GM19023 (cell line): ENCODE results near the gene STOML1.
A peak's percentile ranks its signal among the peaks of the same experiment; 100 is the strongest.

Experiments used
- ATAC-seq: cut with Tn5 transposase; IDR thresholded peaks from one replicate; pipeline ENCODE4 v1.9.1; 2021; ENCODE audit warnings: mild to moderate bottlenecking, moderate library complexity; ENCODE audit not compliant: unreplicated experiment

The STOML1 gene, protein sequence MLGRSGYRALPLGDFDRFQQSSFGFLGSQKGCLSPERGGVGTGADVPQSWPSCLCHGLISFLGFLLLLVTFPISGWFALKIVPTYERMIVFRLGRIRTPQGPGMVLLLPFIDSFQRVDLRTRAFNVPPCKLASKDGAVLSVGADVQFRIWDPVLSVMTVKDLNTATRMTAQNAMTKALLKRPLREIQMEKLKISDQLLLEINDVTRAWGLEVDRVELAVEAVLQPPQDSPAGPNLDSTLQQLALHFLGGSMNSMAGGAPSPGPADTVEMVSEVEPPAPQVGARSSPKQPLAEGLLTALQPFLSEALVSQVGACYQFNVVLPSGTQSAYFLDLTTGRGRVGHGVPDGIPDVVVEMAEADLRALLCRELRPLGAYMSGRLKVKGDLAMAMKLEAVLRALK

GRCh38 chr15:73991726-73992593 is at the start of gene STOML1:
TSS of gene STOML1 (minus strand) at chr15:73992295. CDS start at chr15:73992223, 72 bp downstream.
- peak; percentile 70 for ATAC-seq

DNA sequence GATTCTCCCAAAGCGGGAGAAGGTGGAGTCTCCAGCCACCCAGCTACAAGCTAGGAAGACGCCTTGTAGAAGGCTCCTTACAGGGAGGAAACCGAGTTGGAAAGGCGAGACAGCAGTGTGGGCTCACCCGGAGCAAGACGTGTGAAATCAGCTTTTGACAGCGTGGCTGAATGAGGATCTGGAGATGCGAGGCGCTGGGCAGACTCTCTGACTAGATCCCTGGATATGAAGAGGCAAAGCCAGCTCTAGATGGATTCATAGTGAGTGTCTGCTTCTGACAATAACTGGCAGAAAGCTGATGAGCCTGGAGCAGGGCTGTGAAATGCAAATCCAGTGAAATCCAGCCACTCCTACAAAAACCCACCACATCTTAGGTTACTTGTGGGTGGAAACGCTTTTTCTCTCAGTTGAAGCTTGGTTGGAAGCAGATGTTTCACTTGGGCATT is 49.2 kb upstream of the STOML1 start:
- no peak for ATAC-seq

- ATAC-seq: no peak
Measured at GRCh38 chr15:74040109-74040850, 48.2 kb upstream of the STOML1 start.

DNA sequence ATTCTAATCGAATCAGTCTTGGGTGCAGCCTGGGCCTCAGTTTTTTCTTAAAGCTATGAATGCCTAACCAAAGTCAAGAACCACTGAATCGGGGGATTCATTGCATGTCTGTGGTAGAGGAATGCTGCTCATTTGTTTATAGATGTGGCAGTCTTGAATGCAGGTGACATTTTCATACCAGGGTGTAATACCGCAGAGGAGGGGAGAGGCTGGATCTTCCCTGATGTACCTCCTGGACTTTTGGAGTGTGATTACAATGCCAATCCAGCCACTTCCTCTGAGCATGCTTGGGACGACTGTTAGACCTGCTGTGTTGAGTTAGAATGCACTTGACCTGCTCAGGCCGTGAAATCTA is 47.5 kb upstream of the STOML1 start:
- ATAC-seq: no peak

- no peak for ATAC-seq
Measured at GRCh38 chr15:74038707-74039655, 46.9 kb upstream of the STOML1 start.

DNA sequence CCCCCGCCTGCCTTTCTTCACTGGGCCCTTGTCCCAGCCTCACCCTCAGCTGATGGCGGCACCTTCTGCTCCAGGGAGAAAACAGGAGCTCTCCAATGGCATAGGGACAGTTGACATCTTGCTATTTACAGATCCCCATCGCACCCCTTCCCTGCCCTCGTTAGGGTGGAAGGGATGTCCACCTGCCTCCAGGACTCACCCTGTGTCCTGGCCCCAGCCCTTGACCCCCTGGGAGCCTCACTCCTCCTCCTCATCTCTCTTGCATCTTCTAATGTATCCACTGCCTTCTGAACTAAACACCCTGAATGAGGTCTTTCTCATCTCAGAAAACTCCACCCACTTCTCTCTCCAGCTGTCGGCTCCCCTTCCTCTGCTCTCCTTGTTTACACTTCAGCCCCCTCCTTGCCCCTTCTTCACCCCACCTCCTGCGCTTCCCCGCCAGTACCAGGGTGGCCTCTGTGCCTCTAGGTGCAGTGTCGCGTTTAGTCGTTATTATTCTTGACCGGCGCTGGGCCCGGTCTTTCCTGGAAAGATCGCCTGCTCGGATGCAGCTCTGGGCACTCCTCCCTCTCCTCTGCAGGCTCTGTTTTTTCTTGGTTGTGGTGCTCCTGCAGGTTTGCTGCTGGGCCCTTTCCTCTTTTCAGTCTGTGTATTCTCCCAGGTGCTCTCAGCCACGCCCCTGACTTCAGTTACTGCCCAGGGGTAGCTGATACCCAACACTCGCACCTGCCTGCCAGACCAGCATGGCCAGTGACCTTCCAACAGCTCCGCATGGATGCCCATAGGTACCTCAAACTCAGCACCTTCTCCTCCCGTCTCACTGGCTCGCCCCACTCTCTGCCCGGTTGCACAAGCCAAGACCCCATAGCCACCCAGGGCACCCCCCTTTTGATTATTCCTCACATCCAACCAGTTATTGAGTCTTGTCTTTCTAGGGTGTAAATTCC is 45.3 kb upstream of the STOML1 start:
- ATAC-seq: no peak

DNA sequence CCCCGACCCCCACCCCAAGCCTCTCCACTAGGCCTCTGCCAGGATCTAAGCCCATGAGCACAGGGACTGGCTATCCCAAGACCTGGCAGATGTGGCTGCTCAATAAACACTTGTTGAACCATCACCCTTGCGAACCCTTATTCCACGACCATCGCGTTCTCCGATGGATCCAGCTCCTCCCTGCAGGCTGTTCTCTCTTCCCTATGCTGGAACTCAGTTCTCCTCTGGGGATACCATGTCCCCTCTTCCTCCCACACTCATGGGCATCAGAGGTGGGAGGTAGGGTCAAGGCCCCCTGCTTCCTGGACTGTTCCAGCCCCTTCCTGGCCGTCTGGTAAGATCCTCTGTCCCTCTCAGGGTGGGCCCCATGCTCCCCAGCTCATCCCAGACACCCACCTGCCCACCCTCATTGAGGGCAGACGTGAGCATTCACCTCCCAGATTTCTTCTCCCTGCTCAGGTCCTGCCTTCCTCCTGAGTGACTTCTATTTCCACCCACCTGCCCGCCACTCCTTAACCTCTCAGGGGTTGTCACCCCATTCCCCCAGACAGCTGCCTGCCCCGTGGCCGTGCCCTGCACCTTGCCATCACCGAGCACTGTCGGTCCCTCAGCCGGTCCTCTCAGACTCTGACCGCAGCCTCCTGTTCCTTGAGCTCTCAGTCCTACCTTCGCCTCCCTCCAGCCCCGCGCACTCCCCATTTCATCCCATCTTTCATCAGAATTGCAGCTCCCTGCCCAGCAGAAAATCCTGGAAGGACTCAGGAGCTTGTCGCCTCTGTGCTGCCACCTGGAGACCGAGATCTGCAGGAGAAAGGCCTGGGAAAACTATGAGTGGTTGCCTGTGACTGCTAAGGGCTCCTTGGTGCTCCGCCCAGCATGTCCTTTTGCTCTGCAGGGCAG is 44.4 kb upstream of the STOML1 start:
- ATAC-seq: no peak

- ATAC-seq: no peak
Measured at GRCh38 chr15:74035121-74036017, 43.3 kb upstream of the STOML1 start.

GRCh38 chr15:74034206-74034755 is 42.2 kb upstream of the STOML1 start:
- ATAC-seq: no peak

DNA sequence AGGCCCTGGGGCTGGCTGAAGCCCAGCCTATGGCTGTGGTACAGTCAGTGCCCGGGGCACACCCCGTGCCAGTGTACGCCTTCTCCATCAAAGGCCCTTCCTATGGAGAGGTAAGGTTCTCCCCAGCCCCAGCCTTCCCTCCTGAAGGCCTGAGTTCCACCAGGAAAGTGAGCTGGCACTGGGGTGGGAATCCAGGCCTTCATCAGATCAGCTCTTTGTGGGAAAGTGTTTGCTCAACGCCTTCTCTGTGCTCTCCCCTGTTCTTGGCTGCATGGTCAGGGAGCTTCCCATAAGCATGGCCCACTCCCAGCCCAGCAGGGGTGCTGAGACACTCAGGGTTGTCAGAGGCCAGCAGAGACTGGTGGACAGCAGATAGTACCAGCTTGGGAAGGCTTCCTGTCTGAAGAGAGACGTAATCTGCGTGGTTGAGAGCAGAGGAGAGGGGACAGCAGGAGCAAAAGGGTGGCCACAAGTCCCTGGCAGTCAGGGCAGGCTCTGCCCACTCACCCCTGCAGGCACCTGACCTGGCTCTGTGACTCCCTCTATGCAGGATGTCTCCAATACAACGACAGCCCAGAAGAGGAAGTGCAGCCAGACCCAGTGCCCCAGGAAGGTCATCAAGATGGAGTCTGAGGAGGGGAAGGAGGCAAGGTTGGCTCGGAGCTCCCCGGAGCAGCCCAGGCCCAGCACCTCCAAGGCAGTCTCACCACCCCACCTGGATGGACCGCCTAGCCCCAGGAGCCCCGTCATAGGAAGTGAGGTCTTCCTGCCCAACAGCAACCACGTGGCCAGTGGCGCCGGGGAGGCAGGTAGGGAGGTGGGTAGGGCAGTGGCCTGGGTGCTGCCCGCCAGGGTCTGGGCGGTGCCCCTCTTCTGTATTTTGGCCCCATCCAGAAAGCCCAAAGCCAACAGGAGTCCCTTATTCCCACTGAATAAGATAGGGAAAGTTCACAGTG is 40.8 kb upstream of the STOML1 start:
- ATAC-seq: no peak

DNA sequence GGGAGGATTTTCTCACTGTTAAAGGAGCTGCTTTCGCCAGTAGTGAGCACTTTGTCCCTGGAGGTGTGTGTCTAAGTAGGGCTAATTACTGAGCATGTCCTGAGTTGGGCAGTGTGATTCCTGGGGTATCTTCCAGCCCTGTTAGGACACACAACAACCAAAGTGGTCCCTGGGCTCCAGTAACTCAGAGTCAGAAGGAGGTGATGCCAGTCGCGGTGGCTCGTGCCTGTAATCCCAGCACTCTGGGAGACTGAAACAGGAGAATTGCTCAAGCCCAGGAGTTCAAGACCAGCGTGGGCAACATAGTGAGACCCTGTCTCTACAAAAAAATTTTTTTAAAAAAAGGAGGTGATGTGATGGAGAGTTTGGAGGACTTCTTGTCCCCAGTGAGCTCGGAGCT is 40.0 kb upstream of the STOML1 start:
- no peak for ATAC-seq

DNA sequence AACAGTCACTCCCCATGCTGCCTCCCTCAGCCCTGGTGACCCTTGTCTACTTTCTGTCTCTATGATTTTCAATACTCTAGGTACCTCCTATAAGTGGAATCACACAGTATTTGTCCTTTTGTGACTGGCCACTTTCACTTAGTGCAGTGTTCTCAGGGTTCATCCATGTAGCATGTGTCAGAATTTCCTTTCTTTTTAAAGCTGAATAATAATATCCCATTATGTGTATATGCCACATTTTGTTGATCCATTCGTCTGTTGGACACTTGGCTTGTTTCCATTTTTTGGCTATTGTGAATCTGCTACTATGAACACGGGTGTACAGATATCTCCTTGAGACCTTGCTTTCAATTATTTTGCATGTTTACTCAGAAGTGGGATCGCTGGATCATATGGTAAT is 36.6 kb upstream of the STOML1 start:
- no peak for ATAC-seq

DNA sequence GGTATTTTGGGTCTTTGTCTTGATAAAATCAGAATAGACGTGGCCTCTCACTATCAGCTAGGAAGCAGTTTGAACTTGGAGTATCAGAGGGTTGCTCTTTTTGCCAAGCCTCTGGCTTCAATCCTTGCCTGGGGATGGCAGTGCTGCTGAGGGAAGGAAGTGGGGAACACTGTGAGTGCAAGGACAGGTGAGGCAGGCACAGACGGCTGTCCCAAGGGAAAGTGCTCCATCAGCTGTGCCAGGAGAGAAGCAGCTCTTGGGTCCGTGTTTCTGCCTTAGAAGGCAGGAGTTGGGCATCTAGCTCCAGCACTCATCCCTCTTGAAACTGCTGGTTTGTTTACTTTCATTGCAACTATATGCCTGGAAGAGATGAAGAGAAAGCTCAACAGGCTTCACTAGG is 35.6 kb upstream of the STOML1 start:
- ATAC-seq: no peak

DNA sequence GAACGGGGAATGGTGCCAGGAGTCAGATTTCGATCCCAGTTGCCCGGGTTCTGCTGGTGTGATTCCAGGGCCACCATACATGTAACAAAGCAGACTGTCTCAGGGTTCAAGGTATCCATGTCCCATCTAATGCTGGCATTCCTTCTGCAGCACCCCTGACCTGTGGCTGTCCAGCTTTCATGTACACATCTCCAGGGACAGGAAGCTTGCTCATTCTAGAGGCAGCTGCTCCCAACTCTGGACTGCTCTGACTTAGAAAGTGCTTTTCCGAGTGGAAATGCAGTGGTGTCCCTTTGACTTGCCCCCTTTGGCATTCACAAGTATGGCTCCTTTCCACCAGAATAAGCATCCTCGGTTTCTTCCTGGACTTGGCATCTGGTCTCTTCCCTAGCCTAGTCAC is 33.3 kb upstream of the STOML1 start:
- no peak for ATAC-seq

GRCh38 chr15:74024687-74025086 is 32.6 kb upstream of the STOML1 start:
- no peak for ATAC-seq
